LoVo (cell line): ENCODE measurements around the gene SUPT20H.
"Not testable (repeated sequence)": the region's sequence is repeated elsewhere in the genome, so short reads cannot be mapped to it uniquely, and the experiment has no call there.

Source experiments
- DNase-seq: peaks from one replicate; pipeline ENCODE4 v3.0.0-alpha.2; 2016; ENCODE audit warnings: low spot score

The SUPT20H gene

DNA sequence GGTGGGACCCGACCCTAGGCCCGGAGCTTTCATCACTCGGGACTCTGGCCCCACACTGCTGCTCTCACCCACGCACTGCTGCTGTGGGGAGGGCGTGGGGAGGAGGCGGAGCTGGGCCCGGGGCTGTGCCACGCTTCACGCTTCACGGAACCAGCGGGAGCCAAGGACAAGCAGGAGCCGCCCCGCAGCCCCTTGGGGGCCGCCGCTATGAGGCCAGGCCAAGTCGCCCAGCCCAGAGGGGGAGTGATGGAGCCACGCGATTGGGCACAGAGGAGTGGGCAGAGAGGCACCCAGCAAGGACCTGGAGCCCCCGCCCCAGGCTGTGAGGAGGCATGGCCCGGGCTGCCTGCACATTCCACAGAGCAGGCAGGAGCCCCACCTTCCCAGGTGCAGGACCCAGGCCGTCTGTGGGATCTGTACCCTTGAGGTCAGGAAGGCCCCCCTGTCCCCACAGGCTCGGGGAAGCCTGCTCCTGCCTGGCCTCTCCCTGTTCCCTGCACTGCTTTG is 10.2 kb upstream of the SUPT20H start:
- no peak for DNase-seq

GRCh38 chr13:37068962-37069361 is 9.5 kb upstream of the SUPT20H start:
- no peak for DNase-seq

- DNase-seq: no peak
Observed at GRCh38 chr13:37067874-37068273, 8.4 kb upstream of the SUPT20H start.

DNA sequence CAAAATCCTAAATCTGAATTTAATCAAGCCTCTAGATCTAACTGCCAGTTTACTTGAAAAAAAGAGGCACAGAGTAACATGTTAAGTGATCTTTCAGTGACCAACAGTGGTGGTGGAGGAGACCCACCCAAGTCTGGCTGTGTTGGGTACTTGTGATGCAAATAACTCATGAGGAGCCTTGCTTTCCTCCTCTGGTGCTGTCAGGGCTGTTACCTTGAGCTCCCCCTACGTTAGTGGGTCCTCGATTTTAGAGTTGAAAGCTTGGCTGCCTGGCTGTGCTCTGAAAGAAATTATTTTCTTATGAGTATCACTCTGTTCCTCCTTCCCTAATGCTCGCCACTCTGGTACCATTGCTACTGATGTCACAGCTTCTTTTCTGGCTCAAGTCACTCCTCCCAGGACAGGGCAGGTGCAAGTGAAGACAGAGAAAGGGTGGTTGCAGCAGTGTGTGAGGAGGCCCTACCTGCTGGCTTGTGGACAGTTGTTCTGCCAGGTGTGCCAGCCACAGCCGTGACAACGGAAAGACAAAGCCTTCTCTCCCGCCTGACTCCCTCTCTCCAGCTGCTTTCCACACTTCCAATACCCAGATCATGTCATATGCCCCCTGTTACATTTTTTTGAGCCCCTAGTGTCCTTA is 6.5 kb upstream of the SUPT20H start:
- no peak for DNase-seq

DNA sequence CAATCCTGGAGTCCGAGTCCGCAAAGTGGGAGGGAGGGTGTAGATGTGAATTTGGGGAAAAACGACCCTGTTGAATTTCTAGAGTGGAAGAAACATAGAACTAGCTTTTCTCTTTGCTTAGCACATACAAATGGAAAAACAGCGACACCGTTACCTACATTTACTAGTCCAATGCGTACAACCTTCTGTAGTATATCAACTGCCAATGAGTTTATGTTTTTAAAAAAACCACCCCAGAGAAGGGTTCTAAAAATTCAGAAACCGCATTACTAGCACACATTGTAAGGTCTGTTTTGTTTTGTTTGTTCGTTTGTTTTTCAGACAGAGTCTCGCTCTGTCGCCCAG is 332 bp upstream of the SUPT20H start:
- DNase-seq: no peak

GRCh38 chr13:37056228-37056627 is 3.3 kb downstream of the SUPT20H start:
- not testable (repeated sequence) for DNase-seq

- DNase-seq: not testable (repeated sequence)
Observed at GRCh38 chr13:37053111-37053510, 6.4 kb downstream of the SUPT20H start.

DNA sequence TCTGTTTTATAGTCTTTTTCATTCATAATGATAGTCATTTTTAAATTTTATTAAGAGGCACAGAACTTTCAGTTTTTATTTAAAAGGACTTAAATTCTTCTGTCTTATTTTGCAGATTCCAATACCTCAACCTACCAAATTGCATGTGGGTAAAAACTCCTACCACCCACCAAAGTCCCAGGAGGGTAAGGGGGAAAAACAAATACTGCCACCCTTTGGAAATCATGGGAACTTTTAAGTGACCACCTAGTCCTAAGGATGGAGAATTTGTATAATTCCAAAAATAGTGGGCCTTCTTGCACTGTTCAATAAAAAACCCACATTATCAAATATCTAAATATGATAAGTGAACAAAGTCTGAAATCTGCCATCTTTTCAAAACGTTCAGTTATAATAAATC is 9.7 kb downstream of the SUPT20H start:
- no peak for DNase-seq

DNA sequence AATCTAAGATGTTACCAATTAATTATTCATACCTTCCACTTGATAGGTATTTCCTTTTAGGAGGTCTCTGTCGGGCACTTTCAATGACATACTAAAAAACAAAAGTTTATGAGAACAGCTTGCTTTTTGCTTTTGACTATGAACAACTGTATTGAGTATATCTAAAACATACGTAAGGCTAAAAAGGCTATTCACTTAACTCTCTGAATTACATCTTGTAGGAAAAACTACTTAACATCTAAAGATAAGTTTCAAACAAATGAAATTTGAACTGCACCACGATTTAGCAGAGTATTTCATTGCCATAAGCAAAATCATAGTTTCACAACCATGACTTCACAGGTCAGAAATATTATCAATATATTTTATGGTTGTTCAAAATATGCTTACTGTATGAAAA is 11.6 kb downstream of the SUPT20H start:
- DNase-seq: no peak

DNA sequence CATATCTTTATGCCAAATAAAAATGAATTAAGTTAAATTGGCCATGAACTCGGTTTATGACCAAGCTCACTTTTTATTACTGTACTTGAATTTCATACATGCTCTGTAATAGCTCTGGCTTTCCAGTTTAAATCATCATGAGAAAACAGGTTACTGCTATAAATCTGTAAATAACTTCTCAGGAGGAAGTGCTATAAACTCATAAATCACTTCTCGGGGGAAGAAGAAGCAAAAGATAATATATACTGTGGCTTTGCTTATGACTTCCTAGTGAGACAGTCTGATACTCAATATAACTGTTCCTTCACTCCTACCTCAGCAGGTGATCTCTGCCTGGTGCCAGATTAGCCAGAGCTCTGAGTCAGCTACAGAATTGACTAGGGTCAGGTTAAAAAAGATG is 12.5 kb downstream of the SUPT20H start:
- DNase-seq: no peak

- no peak for DNase-seq
Observed at GRCh38 chr13:37046062-37046461, 13.4 kb downstream of the SUPT20H start.

GRCh38 chr13:37040789-37041188 is 18.7 kb downstream of the SUPT20H start:
- no peak for DNase-seq

DNA sequence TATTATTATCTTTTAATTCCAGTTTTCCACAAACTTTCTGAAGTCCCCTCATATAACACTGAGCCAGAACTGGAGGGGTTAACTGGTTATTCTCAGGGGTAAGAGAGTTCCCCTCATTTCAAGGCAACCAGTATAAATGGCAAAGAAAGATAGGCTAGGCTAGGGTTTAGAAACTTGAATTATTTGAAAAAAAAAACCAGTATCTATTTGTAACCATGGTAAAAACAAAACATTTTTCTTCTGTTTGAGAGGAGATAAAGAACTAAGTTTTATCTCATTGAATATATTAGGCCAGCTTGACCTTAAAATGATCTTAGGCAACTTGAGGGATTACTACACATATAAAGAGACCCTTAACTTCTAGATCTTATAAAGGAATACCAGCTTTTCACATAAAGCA is 19.6 kb downstream of the SUPT20H start:
- DNase-seq: no peak

GRCh38 chr13:37037241-37037640 is 22.2 kb downstream of the SUPT20H start:
- DNase-seq: no peak

DNA sequence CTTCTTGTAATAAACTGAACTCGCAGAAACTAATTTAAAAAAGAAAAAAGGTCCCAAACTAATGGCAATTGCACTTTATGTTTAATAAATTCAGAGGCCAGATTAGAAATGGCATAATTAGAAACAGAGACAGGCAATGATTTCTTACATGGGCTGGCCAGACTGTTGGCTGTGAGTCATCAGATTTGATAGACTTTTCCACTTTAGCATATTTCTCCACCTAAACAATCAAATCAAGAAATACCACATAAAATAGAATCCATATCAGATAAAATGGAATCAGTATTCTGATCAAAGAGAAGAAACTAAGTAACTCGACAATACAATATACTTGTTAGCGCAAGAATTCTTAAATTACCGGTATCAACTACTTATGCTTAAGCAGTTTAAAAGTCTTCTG is 29.9 kb downstream of the SUPT20H start:
- DNase-seq: no peak

- no peak for DNase-seq
Observed at GRCh38 chr13:37027639-37028038, 31.8 kb downstream of the SUPT20H start.

DNA sequence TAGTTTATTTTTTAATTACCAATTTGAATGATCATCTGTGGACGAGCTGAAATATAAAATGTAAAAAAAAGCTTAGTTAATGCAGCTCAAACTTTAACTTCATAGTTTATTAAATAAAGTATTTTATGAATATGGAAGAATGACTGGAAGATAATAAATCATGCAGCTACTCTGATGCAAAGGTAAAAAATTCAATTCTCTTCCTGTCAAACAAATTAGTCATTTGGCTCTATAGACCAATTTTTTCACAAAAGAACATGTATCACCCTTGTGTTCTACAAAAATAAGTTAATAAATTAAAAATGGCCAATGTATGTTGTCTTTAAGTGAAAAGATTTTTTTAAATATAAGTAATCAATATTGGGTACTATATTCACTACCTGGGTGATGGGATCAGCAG is 32.7 kb downstream of the SUPT20H start:
- no peak for DNase-seq

GRCh38 chr13:37023871-37024270 is 35.6 kb downstream of the SUPT20H start:
- DNase-seq: no peak

DNA sequence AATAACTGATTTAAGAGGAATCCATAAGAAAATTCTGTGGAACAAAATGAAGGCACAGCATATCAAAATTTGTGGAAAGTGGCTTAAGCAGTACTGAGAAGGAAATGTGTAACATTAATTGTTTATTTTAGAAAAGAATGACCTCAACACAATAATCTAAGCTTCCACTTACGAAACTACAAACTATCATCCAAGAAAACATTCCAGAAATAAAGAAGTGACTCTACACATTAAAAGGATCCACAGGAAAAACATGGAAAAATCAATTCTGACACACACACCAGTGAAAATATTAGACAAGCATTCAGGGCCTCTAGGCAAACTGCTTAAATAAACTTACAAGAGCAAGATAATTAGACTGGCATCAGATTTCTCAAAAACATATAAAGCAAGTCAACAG is 44.9 kb downstream of the SUPT20H start:
- DNase-seq: no peak

DNA sequence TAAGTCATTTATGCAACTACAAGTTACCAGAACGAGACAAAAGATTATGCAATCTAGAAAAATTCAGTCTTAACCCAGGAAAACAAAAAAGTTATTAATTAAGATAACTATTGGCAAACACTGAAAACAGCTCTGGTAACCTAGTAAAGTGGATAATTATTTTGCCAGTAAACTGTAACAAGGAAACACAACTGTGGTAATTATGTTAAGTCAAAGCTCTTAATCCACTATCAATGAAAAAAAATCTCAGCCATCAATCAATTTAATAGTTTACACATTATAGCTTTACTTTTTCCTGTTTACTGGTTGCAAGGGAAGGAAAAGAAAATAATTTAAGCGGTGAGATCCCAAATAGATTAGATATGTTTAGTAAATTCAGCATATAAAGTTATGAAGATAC is 47.7 kb downstream of the SUPT20H start:
- no peak for DNase-seq

- no peak for DNase-seq
Observed at GRCh38 chr13:37011002-37011401, 48.5 kb downstream of the SUPT20H start.

DNA sequence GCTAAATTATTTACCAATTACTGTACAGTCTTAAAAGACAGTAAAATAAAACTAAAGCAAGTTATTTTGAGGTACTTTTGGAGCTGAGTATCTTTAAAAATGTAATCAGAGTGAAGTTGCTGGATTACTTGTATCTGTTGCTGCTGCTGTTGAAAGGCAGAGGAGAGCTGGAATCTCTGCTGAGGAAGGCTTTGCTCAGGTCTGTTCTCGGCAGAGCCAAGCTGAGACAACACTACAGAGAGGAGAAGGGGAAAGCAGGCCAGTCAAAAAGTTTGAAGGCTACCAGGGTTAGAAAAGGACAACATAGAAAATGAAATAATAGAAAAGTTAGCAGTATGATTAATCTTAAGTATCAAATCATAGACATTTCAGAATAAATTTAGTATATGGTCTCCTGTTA is 49.1 kb downstream of the SUPT20H start:
- no peak for DNase-seq

DNA sequence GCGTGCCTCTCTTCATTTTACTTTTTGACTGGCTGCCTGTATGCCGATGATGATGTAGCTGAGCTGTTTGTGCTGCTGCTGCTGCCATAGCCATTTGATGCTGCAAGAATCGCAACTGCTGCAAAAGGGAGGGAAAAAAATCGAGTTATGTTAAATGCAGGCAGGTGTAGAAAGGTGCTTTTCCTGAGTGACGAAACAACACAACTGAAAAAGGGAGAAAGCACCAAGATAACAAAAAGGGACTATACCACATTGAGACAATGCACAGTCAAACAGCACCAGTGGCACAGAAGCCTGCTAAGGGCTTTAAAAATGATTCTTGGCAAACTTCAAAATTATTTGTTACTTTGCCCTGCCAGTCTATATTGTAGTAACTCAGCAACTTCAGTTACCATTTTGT is 49.8 kb downstream of the SUPT20H start:
- no peak for DNase-seq

- no peak for DNase-seq
Observed at GRCh38 chr13:37001921-37002250, 57.6 kb downstream of the SUPT20H start.
